Right lung (tissue), 5 donors: ENCODE measurements around the gene SLC25A19. TPM values are rescaled to one million over a fixed set of nuclear protein-coding genes. Genes with fewer than 3 reads are reported as not detected.
"Not testable (repeated sequence)": the region's sequence is repeated elsewhere in the genome, so short reads cannot be mapped to it uniquely, and the experiment has no call there.

Source experiments
- DNase-seq, 2 donors: peaks; one replicate each; pipeline ENCODE4 v3.0.0-alpha.2; 2013
- polyA plus RNA-seq, 5 donors: library from polyadenylated mRNA; unstranded; fragments of 120-200 nt; gene quantifications; one replicate each; pipeline versions ENCODE4 v1.2.1 to v1.2.3, GENCODE V29; 2013; ENCODE audit warnings: inconsistent platforms in 1 of 5, low replicate concordance in 1 of 5; ENCODE audit not compliant: insufficient read length in 5 of 5, insufficient read depth in 1 of 5

The SLC25A19 gene
- polyA plus RNA-seq, 5 donors = 5.5 to 8.2 (median 7.6) TPM

- no peak for DNase-seq
These were observed 18.9 kb upstream of the SLC25A19 start for GRCh38 chr17:75307957-75308731.

- DNase-seq = no peak
These were observed 12.4 kb upstream of the SLC25A19 start for GRCh38 chr17:75301502-75302206.

DNA sequence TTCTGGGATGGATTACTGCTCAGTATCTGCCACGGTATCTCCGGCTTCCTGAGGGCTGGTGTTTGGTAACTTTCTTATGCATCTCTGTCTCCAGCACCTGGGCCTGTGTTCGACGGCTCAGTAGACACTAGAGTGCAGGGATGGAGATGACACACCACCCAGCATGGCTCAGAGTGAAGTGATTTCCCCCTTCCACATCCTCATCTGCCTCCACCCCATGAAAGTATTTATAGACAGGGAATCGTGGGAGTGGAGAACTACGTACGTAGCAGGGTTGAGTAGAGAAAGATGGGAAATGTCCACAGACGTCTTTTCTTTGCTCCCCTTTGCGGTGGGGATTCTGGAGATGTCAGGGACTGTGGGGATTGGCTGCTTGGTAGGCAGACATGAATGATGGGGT lies 11.8 kb upstream of the SLC25A19 start:
- DNase-seq = no peak

DNA sequence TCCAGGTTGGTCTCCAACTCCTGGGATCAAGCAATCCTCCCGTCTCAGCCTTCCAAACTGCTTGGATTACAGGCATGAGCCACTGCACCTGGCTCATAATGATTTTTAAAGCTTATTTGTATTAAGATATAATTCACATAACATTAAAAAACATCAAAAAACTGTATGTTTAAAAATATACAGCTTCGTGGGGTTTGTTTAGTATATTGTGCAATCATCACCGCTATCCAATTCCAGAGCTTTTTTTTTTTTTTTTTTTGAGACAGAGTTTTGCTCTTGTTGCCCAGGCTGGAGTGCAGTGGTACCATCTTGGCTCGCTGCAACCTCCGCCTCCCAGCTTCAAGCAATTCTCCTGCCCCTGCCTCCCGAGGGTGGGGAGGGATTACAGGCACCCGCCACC lies 11.0 kb upstream of the SLC25A19 start:
- no peak for DNase-seq

GRCh38 chr17:75295201-75296158 lies 6.2 kb upstream of the SLC25A19 start:
- no peak for DNase-seq

GRCh38 chr17:75292810-75293448 lies 3.7 kb upstream of the SLC25A19 start:
- DNase-seq = not testable (repeated sequence)

GRCh38 chr17:75289832-75290337 lies 652 bp upstream of the SLC25A19 start:
- DNase-seq = no peak

DNA sequence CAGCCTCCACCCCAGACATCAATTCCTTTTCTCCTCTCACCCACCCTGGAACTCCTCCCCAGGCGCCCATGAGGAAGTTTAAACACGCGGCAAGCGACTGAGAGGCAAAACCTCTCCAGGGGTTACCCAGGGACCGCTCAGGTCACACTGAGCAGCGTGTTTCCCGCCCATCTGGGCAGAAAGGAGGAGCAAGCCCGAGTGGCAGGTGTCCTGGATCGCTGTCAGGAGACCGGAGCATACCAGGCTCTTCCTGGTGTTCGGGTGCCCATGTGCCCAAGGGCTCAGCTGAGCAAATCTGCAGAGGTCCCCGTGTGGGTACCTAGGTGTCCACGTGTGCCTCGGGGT lies 491 bp downstream of the SLC25A19 start:
- no peak for DNase-seq

GRCh38 chr17:75288359-75288758 lies 874 bp downstream of the SLC25A19 start:
- DNase-seq = no peak

DNA sequence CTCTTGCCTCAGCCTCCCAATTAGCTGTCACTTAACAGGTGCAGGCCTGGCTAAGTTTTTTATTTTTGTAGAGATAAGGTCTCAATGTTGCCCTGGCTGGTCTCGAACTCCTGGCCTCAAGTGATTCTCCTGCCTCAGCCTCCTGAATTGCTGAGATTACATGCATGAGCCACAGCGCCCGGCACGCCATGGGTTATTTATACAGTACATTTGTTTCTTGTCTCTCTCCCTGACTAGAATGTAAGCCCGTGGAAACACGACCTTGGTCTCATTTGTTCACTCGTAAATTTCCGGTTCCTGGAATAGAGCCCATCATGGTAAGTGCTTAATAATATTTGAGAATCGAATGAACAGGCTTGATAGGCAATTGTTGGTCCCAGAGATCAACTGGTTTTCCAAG lies 2.0 kb downstream of the SLC25A19 start:
- no peak for DNase-seq

DNA sequence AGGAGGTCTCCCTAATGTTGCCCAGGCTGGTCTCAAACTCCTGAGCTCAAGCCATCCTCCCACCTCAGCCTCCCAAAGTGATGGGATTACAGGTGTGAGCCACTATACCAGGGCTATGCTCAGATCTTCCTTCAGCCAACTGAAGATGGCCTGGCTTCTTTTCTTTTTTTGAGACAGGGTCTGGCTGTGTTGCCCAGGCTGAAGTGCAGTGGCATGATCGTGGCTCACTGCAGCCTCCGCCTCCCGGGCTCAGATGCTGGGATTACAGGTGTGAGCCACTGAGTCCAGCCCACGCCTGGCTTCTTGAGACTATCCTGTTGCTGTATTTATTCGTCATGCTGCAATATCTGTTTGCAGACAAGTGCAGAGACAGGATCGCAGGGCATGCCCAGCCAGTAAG lies 4.1 kb downstream of the SLC25A19 start:
- DNase-seq = no peak

DNA sequence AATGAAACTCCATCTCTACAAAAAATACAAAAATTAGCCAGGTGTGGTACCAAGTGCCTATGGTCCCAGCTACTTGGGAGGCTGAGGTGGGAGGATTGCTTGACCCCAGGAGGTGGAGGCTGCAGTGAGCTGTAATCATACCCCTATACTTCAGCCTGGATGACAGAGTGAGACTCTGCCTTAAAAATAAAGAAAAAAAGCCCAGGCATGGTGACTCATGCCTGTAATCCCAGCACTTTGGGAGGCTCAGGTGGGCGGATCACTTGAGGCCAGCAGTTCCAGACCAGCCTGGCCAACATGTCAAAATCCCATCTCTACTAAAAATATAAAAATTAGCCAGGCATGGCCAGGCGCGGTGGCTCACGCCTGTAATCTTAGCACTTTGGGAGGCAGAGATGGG lies 9.0 kb downstream of the SLC25A19 start:
- DNase-seq = not testable (repeated sequence)

DNA sequence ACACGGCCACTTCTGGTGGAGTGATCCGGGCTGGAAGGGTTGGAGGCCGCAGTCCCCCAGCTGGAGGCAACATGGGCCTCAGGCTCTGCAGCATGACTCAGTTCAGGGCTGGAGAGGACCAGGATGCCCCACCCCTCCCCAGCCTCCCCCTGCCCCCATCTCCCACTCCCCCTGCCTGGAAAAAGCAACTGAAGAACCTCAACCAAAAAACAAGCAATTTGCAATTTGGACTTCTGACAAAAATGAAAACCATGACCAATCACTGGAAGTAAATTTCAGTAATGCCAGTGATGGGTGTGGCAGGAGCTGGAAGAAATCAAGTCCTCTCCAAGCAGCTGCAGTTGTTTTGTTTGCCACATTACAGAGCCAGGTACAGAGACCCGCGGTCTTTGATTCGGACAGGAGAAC lies 11.6 kb downstream of the SLC25A19 start:
- DNase-seq = no peak

- no peak for DNase-seq
These were observed 15.1 kb downstream of the SLC25A19 start for GRCh38 chr17:75273977-75274708.

DNA sequence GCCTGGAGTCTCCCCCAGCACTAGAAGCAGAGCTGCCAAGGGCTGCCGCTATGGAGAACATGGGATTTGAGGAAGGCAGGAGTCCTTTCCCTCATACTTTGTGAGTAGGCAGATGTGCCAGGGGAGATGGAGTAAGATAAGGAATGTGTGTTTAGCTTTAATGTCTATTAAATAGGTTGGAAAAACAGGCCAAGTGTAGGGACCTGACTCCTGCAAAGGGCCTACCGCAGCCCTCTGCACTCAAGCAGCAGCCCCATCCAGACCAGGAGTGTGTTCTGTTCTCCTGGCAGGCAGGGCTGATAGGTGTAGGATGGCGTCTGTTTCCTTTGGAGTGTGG lies 16.4 kb downstream of the SLC25A19 start:
- DNase-seq = no peak

GRCh38 chr17:75271955-75272847 lies 17.0 kb downstream of the SLC25A19 start:
- DNase-seq = no peak

GRCh38 chr17:75271233-75271954 lies 17.8 kb downstream of the SLC25A19 start:
- DNase-seq = peak; percentile 68 to 72

DNA sequence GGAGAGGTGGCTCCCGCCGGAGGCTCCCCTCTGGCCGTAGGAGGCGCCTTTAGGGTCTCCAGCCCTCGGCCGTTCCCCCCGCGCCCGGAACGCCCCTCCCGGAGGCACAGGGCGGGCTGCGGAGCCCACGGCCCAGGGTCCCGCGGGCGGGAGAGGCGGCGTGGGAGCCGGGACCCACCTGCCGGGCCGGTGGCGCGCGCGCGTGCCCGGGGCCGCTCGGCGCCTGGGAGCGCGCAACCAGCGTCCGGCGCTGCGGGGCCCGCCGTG lies 18.3 kb downstream of the SLC25A19 start, which contains the start of gene MIF4GD:
Gene MIF4GD, minus strand, starts transcription at position 266 of the 267 bp plus-strand sequence. CDS start 1,036 bp downstream, outside the sequence.
- no peak for DNase-seq
